Measurements from ENCODE around the gene ZBTB39.
"Not testable (repeated sequence)": the region's sequence is repeated elsewhere in the genome, so short reads cannot be mapped to it uniquely, and the experiment has no call there.

Gene ZBTB39

GRCh38 chr12:56980268-56980667 lies 26.1 kb downstream of the ZBTB39 start:
- DNase-seq (ENCODE audit: low spot score) = no peak

- DNase-seq (ENCODE audit: low spot score) = no peak
Measured at GRCh38 chr12:56979628-56980027, 26.7 kb downstream of the ZBTB39 start.

GRCh38 chr12:56978397-56979138 lies 27.8 kb downstream of the ZBTB39 start:
- no peak for DNase-seq (ENCODE audit: low spot score)

- DNase-seq (ENCODE audit: low spot score) = not testable (repeated sequence)
Measured at GRCh38 chr12:56977361-56977760, 29.0 kb downstream of the ZBTB39 start.

GRCh38 chr12:56974224-56974623 lies 32.1 kb downstream of the ZBTB39 start:
- not testable (repeated sequence) for DNase-seq (ENCODE audit: low spot score)

- not testable (repeated sequence) for DNase-seq (ENCODE audit: low spot score)
Measured at GRCh38 chr12:56968910-56969309, 37.4 kb downstream of the ZBTB39 start.

- not testable (repeated sequence) for DNase-seq (ENCODE audit: low spot score)
Measured at GRCh38 chr12:56965997-56966642, 40.2 kb downstream of the ZBTB39 start.

GRCh38 chr12:56965124-56965523 lies 41.2 kb downstream of the ZBTB39 start:
- DNase-seq (ENCODE audit: low spot score) = not testable (repeated sequence)

GRCh38 chr12:56963557-56963956 lies 42.8 kb downstream of the ZBTB39 start:
- DNase-seq (ENCODE audit: low spot score) = not testable (repeated sequence)

GRCh38 chr12:56962247-56962646 lies 44.1 kb downstream of the ZBTB39 start:
- not testable (repeated sequence) for DNase-seq (ENCODE audit: low spot score)

GRCh38 chr12:56958422-56958821 lies 47.9 kb downstream of the ZBTB39 start:
- DNase-seq (ENCODE audit: low spot score) = no peak

GRCh38 chr12:56957229-56958052 lies 48.9 kb downstream of the ZBTB39 start, which contains the start of gene RDH16:
Gene RDH16 (minus strand): TSS chr12:56957608. CDS start chr12:56957462, 146 bp downstream.
- no peak for DNase-seq (ENCODE audit: low spot score)

GRCh38 chr12:56955631-56956256 lies 50.6 kb downstream of the ZBTB39 start:
- DNase-seq (ENCODE audit: low spot score) = peak; percentile 56

- DNase-seq (ENCODE audit: low spot score) = no peak
Measured at GRCh38 chr12:56954958-56955355, 51.4 kb downstream of the ZBTB39 start.

GRCh38 chr12:56954057-56954957 lies 52.0 kb downstream of the ZBTB39 start:
- DNase-seq (ENCODE audit: low spot score) = no peak

GRCh38 chr12:56953314-56953713 lies 53.0 kb downstream of the ZBTB39 start:
- no peak for DNase-seq (ENCODE audit: low spot score)

GRCh38 chr12:56951582-56952339 lies 54.6 kb downstream of the ZBTB39 start:
- no peak for DNase-seq (ENCODE audit: low spot score)

GRCh38 chr12:56948881-56949280 lies 57.5 kb downstream of the ZBTB39 start:
- DNase-seq (ENCODE audit: low spot score) = no peak

Measured in HuH-7 (cell line).